Activated T-helper 9 cell treated with anti-CD3 and anti-CD28 coated beads, Interleukin-2, amount 50 U/mL, for 16 hours (primary cell): ENCODE data around the gene GNL2.
"Not testable (repeated sequence)": the region's sequence is repeated elsewhere in the genome, so short reads cannot be mapped to it uniquely, and the experiment has no call there.

Experiments
- DNase-seq: peaks from one replicate; pipeline ENCODE4 v3.0.0-alpha.2; 2020; ENCODE audit warnings: low read depth

GNL2 gene

DNA sequence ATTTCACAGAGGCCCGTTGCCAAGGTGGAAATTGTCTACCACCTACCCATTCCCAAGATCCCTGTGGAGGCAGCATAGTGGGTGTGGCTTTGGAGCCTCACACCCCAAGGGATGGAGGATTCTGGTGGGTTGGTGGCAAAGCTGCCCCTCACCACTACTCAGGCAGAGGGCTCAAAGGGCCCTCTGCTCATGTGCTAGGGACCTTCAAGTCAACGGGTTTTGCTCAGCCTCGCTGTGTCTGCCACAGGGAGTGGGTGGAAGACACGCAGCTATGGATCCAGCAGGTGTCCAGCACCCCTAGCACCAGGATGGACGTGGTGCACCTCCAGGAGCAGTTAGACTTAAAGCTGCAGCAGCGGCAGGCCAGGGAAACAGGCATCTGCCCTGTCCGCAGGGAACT, 36.7 kb downstream of the GNL2 start:
- no peak for DNase-seq

DNA sequence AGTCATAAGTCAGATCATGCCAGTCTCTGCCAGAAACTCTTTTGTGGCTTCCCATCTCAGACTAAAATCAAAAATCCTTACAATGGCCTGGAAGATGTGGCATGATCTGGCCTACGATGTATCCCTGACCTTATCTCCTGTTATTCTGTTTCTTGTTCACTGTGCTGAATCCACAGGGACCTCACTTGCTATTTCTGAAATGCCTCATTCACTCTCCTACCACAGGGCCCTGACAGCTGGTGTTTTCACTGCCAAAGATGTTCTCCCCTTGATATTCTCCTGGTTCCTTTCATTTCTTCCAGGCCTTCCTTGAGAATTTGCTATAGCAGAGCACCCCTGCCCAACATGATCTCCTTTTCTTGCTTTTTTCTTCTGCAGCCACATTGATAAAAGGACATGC, 37.3 kb downstream of the GNL2 start:
- no peak for DNase-seq

DNA sequence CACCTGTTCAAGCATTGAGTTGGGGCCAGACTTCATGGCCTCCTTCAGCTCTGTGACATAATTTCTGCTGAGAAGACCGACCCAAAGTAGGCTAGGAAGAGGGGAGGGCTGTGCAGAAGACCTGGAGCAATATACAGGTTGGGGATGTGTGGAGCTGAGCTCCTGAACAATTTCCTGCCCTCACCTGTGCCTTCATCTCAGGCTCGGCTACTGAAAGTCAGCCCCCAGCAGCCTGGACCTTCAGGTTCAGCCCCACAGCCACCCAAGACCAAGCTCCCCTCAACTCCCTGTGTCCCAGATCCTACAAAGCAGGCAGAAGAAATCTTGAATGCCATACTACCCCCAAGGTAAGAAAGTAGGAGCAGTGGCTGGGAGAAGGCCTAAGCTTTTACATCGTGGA, 38.3 kb downstream of the GNL2 start:
- no peak for DNase-seq

DNA sequence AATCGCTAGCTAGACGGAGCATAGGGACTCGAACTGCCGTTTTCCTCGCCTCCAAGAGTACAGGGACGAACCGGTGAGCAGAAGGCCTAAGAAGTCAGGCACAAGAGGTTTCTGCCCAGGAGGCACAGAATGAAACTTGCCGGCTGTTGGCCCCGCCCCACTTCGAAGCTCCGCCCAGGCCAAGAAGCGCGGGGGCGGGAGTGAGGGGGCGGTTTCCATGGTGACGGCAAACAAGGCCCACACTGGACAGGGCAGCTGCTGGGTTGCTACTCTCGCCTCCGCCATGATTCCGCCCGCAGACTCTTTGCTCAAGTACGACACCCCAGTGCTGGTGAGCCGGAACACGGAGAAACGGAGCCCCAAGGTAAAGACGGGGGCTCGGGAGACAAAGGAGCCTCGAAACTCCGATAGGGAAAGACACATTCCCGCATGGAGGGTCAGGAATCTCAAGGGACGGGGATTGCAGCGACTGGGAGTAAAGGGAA, 39.0 kb downstream of the GNL2 start, which contains the start of gene DNALI1:
Gene DNALI1, plus strand, starts transcription at position 229 of the 485 bp plus-strand sequence. Its CDS starts 55 bp downstream, at position 284.
- DNase-seq: no peak

DNA sequence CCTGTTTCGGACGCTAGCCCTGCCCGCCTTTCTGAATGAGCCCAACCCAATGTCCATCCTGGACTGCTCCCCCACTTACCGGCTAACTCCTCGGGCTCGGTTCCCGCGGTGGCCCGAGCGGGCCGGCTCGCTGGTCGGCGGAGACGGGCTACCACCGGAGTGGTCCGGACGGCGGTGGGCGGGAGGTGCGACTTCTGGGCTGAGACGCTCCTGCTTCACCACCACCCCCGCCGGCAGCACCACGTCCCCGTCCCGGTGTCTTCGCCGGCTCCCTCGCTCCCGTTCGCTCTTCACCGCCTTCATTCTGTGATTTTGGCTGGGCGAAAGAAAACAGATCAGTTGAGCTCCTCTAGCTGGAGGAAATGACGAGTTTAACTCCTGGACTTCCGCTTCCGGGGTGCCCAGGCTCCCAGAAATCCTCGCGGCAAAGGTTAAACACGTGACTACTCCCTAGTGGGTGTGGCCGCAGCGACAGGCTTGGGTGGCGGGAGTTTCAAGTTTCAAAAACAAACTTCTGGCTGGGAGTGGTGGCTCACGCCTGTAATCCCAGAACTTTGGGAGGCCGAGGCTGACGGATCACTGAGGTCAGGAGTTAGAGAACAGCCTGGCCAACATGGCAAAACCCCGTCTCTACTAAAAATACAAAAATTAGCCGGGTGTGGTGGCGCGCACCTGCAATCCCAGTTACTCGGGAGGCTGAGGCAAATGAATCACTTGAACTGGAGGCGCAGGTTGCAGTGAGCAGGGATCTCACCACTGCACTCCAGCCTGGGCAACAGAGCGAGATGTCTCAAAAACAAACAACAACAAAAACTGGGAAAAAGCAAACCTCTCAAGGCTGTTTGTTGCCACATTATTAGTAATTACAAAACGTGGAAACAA, 41.6 kb downstream of the GNL2 start, which contains the start of gene SNIP1:
Gene SNIP1, minus strand, starts transcription at position 367 of the 882 bp plus-strand sequence. Its CDS starts 64 bp downstream, at position 303.
- DNase-seq: peak; percentile 87

DNA sequence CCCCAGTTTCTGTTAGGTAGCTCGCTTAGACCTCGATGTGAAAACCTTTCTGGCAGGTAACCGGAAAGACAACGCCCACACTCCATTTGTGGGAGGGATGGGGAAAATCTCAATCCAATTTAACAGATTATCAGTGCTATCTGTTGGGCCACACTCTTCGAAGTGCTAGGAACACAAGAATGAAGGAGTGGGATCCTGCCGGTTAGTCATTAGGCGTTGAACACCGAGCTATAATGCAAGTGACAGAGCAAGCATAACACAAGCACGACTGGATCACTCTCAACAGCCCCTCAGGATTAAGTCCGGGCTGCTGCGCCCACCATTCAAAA, 42.2 kb downstream of the GNL2 start:
- no peak for DNase-seq

DNA sequence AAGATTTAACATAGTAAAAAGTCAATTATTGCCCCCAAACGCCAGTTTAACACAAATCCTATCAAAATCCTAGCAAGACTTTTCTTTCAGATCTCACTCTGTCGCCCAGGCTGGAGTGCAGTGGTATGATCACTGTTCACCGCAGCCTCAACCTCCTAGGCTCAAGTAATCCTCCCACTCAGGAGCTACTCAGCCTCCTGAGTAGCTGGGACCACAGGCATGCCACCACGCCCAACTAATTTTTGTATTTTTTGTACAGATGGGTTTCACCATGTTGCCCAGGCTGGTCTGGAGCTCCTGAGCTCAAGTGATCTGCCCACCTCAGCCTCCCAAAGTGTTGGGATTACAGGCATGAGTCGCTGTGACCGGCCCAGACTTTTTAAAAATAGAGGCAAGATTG, 46.4 kb downstream of the GNL2 start:
- no peak for DNase-seq

DNA sequence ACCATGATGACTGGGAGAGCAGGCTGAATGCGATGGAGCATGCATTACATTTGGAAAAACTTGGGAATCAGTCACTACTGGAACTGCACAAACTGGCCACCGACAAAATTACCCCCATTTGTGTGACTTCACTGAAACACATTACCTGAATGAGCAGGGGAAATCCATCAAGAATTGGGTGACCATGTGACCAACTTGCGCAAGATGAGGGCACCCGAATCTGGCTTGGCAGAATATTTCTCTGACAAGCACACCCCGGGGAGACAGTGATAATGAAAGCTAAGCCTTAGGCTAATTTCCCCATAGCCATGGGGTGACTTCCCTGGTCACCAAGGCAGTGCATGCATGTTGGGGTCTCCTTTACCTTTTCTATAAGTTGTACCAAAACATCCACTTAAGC, 50.7 kb downstream of the GNL2 start:
- DNase-seq: no peak

DNA sequence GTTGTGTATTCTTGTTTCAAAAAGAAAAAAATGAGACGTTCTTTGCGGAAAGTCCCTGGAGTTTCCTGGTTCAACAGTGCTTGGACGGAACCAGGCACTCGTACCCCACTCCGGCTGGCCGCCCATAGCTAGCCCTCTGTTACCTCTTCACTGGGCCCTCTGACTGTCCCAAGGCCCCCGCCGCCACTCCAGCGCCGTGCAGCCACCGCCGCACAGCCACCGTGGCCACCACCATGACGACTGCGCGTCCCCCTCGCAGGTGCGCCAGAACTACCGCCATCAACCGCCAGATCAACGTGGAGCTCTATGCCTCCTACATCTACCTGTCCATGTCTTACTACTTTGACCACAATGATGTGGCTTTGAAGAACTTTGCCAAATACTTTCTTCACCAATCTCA, 51.2 kb downstream of the GNL2 start:
- DNase-seq: no peak

DNA sequence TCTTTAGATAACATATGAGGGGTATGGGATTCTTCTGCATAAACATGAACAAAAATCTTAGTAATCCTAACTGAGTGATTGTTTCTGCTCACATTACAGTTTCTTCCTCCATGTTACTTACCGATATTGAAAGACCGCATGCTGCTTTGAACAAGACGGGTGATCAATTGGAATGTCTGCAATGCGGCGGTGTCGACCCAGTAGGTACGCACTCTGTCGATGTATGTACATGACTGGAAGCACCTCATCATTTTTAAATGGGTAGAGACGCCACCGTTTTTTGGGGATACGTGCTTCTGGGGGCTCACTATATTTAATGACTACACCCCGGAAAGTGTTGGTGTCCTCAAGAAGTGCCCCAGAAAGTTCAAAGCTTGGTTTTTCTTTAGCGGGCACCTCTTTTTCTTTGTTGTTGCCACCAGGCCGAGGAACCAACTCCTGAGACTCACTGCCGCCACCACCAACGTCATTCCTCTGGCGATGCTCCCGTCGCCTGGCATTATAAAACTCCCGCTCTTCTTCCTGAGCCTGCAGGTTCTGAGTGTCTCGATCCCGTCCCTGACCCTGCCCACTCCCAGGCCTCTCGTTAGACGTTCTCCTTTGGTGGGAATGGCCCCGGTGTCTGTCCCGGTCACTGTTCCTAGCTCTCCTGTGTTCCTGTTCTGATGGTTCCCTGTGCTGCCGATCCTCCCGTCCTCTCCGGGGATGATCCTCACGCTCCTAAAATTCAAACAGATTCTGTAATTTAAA, 55.5 kb downstream of the GNL2 start:
- DNase-seq: no peak

DNA sequence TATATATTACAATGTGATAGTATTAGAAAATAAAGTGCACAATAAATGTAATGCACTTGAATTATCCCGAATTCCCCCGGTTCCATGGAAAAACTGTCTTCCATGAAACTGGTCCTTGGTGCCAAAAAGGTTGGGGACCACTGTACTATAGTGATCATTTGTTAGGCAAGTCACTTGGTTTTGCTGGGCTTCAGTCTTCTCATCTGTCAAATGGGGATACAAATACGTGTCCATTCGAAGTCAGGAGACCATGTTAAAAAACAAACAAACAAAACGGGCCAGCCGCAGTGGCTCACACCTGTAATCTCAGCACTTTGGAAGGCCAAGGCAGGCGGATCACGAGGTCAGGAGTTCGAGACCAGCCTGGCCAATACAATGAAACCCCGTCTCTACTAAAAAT, 56.6 kb downstream of the GNL2 start:
- not testable (repeated sequence) for DNase-seq

DNA sequence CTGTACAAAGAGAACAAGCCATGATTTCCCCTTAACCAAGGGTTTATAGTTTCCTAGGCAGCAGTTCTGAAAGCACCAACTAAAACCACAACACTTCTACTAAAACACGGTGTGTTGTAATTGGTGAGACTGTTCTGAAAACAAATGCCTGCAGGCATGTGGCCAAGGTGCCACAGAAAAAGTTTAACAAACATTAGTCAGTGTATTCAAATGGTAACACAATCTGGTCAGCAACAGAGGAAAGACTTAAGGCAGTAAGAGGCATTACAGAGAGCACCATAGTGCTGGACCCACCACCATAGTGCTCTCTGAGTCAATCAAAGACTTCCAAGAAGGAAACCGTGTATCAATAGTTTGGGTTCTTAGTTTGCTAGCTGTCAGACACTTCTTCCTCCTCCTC, 58.4 kb downstream of the GNL2 start:
- DNase-seq: no peak

DNA sequence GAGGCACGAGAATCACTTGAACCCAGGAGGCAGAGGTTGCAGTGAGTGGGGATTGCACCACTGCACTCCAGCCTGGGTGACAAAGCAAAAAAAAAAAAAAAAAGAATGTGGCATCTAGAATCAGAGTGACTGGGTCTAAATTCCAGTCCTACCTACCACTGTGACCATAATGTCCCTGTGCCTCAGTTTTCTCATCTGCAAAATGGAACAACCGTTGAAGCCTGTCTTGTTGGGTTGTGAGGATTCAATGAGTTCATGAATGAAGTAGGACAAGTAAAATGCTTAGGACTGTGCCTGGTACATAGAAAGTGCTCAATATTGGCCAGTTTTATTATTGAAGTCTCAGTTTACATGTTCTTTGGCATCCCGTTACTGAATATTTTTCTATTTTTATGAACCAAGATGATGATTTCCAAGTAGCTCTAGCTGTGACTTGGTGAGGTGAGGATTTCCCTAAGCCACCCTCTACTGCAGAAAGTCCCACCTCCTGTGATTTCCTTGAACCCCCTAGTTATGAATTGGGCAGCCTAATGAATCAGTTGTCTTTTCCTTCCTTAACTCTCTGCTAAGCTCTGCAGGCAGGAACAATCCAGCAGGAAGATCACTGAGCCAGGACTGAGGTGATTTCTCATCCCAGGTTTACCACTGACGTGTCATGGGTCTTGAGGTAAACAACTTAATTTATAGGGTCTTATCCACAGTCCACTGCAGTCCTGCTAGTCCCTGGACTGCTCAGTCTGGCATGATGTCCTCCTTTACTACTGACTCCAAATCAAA, 62.2 kb downstream of the GNL2 start:
- no peak for DNase-seq

DNA sequence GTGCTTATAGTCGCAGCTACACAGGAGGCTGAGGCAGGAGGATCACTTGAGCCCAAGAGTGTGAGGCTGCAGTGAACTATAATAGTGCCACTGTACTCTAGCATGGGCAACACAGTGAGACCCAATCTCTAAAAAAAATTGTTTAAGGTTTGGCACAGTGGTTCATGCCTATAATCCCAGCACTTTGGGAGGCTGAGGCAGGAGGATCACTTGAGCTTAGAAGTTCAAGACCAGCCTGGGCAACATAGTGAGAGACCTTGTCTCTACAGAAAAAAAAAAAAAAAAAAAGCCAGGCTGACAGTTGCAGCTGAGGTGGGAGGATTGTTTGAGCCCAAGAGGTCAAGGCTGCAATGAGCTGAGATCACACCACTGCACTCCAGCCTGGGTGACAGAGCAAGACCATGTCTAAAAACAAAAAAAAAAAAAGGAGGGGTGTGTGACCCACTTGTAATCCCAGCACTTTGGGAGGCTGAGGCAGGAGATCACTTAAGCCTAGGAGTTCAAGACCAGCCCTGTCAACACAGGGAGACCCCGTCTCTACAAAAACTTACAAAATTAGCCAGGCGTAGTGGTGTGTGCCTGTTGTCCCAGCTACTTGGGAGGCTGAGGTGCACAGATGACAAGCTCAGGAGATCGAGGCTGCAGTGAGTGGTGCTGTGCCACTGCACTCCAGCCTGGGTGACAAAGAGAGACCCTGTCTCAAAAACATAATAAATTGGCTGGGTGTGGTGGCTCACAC, 63.1 kb downstream of the GNL2 start:
- not testable (repeated sequence) for DNase-seq

DNA sequence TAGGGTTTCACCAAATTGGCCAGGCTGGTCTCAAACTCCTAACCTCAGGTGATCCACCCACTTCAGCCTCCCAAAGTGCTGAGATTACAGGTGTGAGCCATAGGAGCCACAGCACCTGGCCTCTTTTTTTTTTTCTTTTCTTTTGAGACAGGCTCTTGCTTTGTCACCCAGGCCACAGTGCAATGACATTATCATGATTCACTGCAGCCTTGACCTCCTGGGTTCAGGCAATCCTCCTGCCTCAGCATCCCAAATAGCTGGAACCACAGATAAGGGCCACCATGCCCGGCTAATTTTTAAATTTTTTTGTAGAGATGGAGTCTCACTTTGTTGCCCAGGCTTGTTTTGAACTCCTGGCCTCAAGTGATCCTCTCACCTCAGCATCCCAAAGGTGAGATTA, 65.8 kb downstream of the GNL2 start:
- not testable (repeated sequence) for DNase-seq

DNA sequence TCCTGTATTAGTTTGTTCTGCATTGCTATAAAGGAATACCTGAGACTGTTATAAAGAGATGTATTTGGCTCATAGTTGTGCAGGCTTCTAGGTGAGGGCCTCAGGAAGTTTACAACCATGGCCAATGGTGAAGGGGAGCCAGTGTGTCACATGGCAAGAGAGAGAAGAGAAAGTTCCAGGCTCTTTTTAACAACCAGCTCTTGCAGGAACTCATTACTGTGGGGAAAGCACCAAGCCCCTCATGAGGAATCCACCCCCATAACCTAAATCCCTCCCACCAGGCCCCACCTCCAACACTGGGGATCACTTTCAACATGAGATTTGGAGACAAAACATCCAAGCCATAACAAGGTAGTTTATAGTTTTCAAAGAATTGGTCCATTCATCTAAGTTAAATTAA, 76.1 kb downstream of the GNL2 start:
- no peak for DNase-seq

DNA sequence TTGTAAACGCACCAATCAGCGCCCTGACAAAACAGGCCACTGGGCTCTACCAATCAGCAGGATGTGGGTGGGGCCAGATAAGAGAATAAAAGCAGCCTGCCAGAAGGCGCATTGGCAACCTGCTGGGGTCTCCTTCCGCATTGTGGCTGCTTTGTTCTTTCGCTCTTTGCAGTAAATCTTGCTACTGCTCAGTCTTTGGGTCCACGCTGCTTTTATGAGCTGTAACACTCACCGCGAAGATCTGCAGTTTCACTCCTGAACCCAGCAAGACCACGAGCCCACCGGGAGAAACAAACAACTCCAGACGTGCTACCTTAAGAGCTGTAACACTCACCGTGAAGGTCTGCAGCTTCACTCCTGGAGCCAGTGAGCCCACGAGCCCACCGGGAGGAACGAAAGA, 76.8 kb downstream of the GNL2 start:
- not testable (repeated sequence) for DNase-seq

DNA sequence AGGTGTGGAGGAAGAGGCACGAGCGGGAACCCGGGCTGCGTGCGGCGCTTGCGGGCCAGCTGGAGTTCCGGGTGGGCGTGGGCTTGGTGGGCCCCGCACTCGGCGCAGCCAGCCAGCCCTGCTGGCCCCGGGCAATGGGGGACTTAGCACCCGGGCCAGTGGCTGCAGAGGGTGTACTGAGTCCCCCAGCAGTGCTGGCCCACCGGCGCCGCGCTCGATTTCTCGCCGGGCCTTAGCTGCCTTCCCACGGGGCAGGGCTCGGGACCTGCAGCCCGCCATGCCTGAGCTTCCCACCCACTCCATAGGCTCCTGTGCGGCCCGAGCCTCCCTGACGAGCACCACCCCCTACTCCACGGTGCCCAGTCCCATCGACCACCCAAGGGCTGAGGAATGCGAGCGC, 77.5 kb downstream of the GNL2 start:
- DNase-seq: not testable (repeated sequence)

DNA sequence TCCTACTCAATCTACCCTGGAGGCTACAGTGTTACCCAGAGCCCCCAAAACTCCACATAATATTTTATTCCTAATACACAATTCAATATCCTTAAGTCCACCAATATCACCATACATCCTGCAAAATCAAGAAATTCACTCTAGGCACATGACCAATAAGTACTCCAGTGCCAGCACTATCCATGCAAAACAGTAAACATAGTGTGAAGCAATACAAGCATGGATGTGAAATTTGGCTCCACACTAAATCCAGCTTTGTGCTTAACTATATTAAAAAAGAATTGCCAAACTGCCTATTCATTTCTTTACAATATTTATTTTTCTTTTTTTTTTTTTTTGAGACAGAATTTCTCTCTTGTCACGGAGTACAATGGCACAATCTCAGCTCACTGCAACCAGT, 78.2 kb downstream of the GNL2 start:
- DNase-seq: no peak
